Motor neuron (in vitro differentiated cells): ENCODE measurements around the gene RAD9A. TPM values are rescaled to one million over a fixed set of nuclear protein-coding genes. Genes with fewer than 3 reads are reported as not detected.
"Not testable (repeated sequence)": the region's sequence is repeated elsewhere in the genome, so short reads cannot be mapped to it uniquely, and the experiment has no call there.

Experiments used
- ATAC-seq, 8 experiments: fragments of 200-7000 bp; cut with Tn5 transposase; replicated peaks in 6 of 8; 2 replicates each; pipeline ENCODE4 v1.8.0; 2021; ENCODE audit warnings: mild to moderate bottlenecking in 8 of 8, moderate library complexity in 8 of 8
- H3K27ac ChIP-seq, 2 donors: fragments of 250-450 bp; sonication (Bioruptor Pico); 2 replicates each; pipeline ENCODE4 v1.9.0; 2021; ENCODE audit warnings: antibody characterized with exemption in 2 of 2, mild to moderate bottlenecking in 2 of 2, moderate library complexity in 1 of 2
- H3K4me1 ChIP-seq, 2 donors: fragments of 250-450 bp; sonication (Bioruptor Pico); replicated peaks in 1 of 2; 2 replicates each; pipeline ENCODE4 v1.6.1; 2021; ENCODE audit warnings: antibody characterized with exemption in 2 of 2, mild to moderate bottlenecking in 2 of 2, moderate library complexity in 1 of 2
- H3K4me3 ChIP-seq, 5 donors: fragments of 250-450 bp; sonication (Bioruptor Pico); 2 replicates each; pipeline ENCODE4 v1.9.0; 2021; ENCODE audit warnings: antibody characterized with exemption in 5 of 5, mild to moderate bottlenecking in 5 of 5, moderate library complexity in 4 of 5
- WGBS, 10 experiments: fragments of 450-650 bp; shearing (Covaris generic); methylation state at CpG; one replicate each; pipeline ENCODE4 v1.0.0; 2022; 5-methylcytosine and 5-hydroxymethylcytosine counted together
- in situ Hi-C, 9 experiments: fragments of 400-800 bp; cut with MboI; loops; one replicate each; pipeline ENCODE4 v1.15.0; 2021; ENCODE audit warnings: low sequenced_read_pairs in 9 of 9, low pct_unique_long_range_greater_than_20kb in 2 of 9; ENCODE audit not compliant: unreplicated experiment in 9 of 9
- total RNA-seq, 8 experiments: library from RNA; unstranded; fragments of 300-600 nt; gene quantifications; 2 replicates each; pipeline versions ENCODE4 v1.2.3 to v1.2.4, GENCODE V29; 2022

The RAD9A gene
- total RNA-seq, 8 experiments from 2014 or later, result 4.0 to 25.5 (median 16.2) TPM

- WGBS, 10 experiments, result 60 to 63% methylated on average over 1 of the region's 13 CpGs; no CpG with 5 or more reads in 8 of the 10 experiments
Measured at GRCh38 chr11:67396587-67397389, 5.0 kb downstream of the RAD9A start.

GRCh38 chr11:67397536-67397935 is 5.8 kb downstream of the RAD9A start:
- Histone ChIP-seq H3K4me1 (peaks cover 6 to 14% of the 10 kb centered on the region in 2 donors), H3K27ac (no peak overlapping the region), H3K4me3 (no peak overlapping the region)
- in situ Hi-C loops, result loop anchor here in 1 of 9 experiments (25.0 kb wide), 1 partner anchor 90 kb away; the partner anchor contains the start of gene AIP
- no peak for ATAC-seq
- 86 to 100% (median 100%) methylated on average over 1 to 5 of the region's 6 CpGs; no CpG with 5 or more reads in 7 of the 10 experiments for WGBS, 10 experiments

More at GRCh38 chr11:67396587-67397389, 5.0 kb downstream of the RAD9A start:
- no peak overlapping the region for H3K27ac ChIP-seq
- in situ Hi-C loops, result loop anchor here in 1 of 9 experiments (25.0 kb wide), 1 partner anchor 91 kb away; the partner anchor contains the start of gene AIP
- ATAC-seq, result no peak
- H3K4me1 ChIP-seq, result peaks cover 6 to 11% of the 10 kb centered on the region in 2 donors
- no peak overlapping the region for H3K4me3 ChIP-seq

GRCh38 chr11:67397986-67398660 is 6.3 kb downstream of the RAD9A start:
- WGBS, 10 experiments, result 60 to 96% (median 85%) methylated on average over 1 to 6 of the region's 24 CpGs; no CpG with 5 or more reads in 4 of the 10 experiments
- H3K4me3 ChIP-seq, result no peak overlapping the region
- in situ Hi-C loops, result loop anchor here in 1 of 9 experiments (25.0 kb wide), 1 partner anchor 89 kb away; the partner anchor contains the start of gene AIP
- ATAC-seq, result no peak
- no peak overlapping the region for H3K27ac ChIP-seq
- peaks cover 6 to 11% of the 10 kb centered on the region in 2 donors for H3K4me1 ChIP-seq

GRCh38 chr11:67398661-67399563 is 7.1 kb downstream of the RAD9A start:
- H3K27ac ChIP-seq, result no peak overlapping the region
- peaks cover 6 to 11% of the 10 kb centered on the region in 2 donors for H3K4me1 ChIP-seq
- no peak overlapping the region for H3K4me3 ChIP-seq
- in situ Hi-C loops, result loop anchor here in 1 of 9 experiments (25.0 kb wide), 1 partner anchor 88 kb away; the partner anchor contains the start of gene AIP
- ATAC-seq, result no peak
- 80 to 100% (median 90%) methylated on average over 2 to 8 of the region's 31 CpGs; no CpG with 5 or more reads in 3 of the 10 experiments for WGBS, 10 experiments

GRCh38 chr11:67400251-67400941 is 8.6 kb downstream of the RAD9A start:
- ATAC-seq, result no peak
- Histone ChIP-seq H3K4me3 (peak overlapping the region; percentile 60 to 84 (median 75)), H3K27ac (peak overlapping the region in 1 of 2 donors; percentile 91), H3K4me1 (peaks cover 6 to 11% of the 10 kb centered on the region in 2 donors)
- in situ Hi-C loops, result no loop called here
- WGBS, 10 experiments, result 0 to 72% (median 20%) methylated on average over 1 to 10 of the region's 23 CpGs; no CpG with 5 or more reads in 5 of the 10 experiments

GRCh38 chr11:67400942-67401494 is 9.2 kb downstream of the RAD9A start:
- Histone ChIP-seq H3K4me1 (peaks cover 6 to 11% of the 10 kb centered on the region in 2 donors), H3K27ac (peak overlapping the region; percentile 85 to 91), H3K4me3 (peak overlapping the region; percentile 60 to 84 (median 75))
- in situ Hi-C loops, result no loop called here
- WGBS, 10 experiments, result 0 to 20% (median 5%) methylated on average over 1 to 10 of the region's 27 CpGs; no CpG with 5 or more reads in 6 of the 10 experiments
- peak in 3 of 8 experiments; percentile 1 to 10 (median 4) for ATAC-seq

- Histone ChIP-seq H3K27ac (peak within 1 kb of the TSS; percentile 85 to 91), H3K4me3 (peak within 1 kb of the TSS; percentile 60 to 84 (median 75)), H3K4me1 (peaks cover 6 to 11% of the 10 kb centered on the region in 2 donors)
- 0 to 5% (median 0%) methylated on average over 1 to 6 of the region's 73 CpGs; no CpG with 5 or more reads in 6 of the 10 experiments for WGBS, 10 experiments
- peak; percentile 87 to 93 (median 88) for ATAC-seq
- in situ Hi-C loops, result no loop called here
Measured at GRCh38 chr11:67401495-67402191, 9.9 kb downstream of the RAD9A start, which contains the start of gene PPP1CA. Gene PPP1CA (minus strand): TSS chr11:67401858. CDS start chr11:67401782, 76 bp downstream.

- peak overlapping the region in 3 of 5 donors; percentile 60 to 77 (median 75) for H3K4me3 ChIP-seq
- 56 to 100% (median 78%) methylated on average over 1 to 14 of the region's 19 CpGs; no CpG with 5 or more reads in 3 of the 10 experiments for WGBS, 10 experiments
- H3K27ac ChIP-seq, in situ Hi-C loops, ATAC-seq: not testable (repeated sequence)
- peaks cover 10 to 13% of the 10 kb centered on the region in 2 donors for H3K4me1 ChIP-seq
Measured at GRCh38 chr11:67402192-67402839, 10.5 kb downstream of the RAD9A start.

GRCh38 chr11:67403085-67403484 is 11.3 kb downstream of the RAD9A start:
- ATAC-seq, in situ Hi-C loops, H3K4me3 ChIP-seq, H3K27ac ChIP-seq: not testable (repeated sequence)
- H3K4me1 ChIP-seq, result peaks cover 16 to 20% of the 10 kb centered on the region in 2 donors
- WGBS, 10 experiments, result 83 to 100% (median 92%) methylated on average over 3 to 8 of the region's 9 CpGs; no CpG with 5 or more reads in 3 of the 10 experiments

GRCh38 chr11:67404515-67405195 is 12.9 kb downstream of the RAD9A start:
- in situ Hi-C loops, result no loop called here
- Histone ChIP-seq H3K4me1 (peaks cover 16 to 22% of the 10 kb centered on the region in 2 donors), H3K4me3 (no peak overlapping the region), H3K27ac (no peak overlapping the region)
- 70 to 100% (median 82%) methylated on average over 1 to 2 of the region's 13 CpGs; no CpG with 5 or more reads in 6 of the 10 experiments for WGBS, 10 experiments
- no peak for ATAC-seq
